BJ (cell line): ENCODE results near the gene EHD1. TPM values are rescaled to one million over a fixed set of nuclear protein-coding genes. Genes with fewer than 3 reads are reported as not detected.
A peak's percentile ranks its signal among the peaks of the same experiment; 100 is the strongest.

Experiments
- CTCF ChIA-PET: fragments of 350-600 bp; formaldehyde crosslinking; extraction: SDS; loops from one replicate; lab custom pipeline; 2021; ENCODE audit warnings: antibody characterized with exemption, inconsistent platforms; lab: Yijun Ruan, JAX
- POLR2A ChIA-PET: fragments of 300-600 bp; sonication (Branson Sonifier 250); formaldehyde crosslinking; extraction: SDS; loops from one replicate; lab custom pipeline; 2021; ENCODE audit warnings: antibody characterized with exemption; lab: Charles Lee
- DNase-seq: peaks from one replicate; pipeline ENCODE4 v3.0.0-alpha.2; 2011; ENCODE audit warnings: low read depth
- H3K27me3 ChIP-seq: 2 replicates; pipeline ENCODE4 v1.6.0; 2011; ENCODE audit warnings: low read length; ENCODE audit not compliant: control insufficient read depth, insufficient read depth
- H3K36me3 ChIP-seq: 2 replicates; pipeline ENCODE4 v1.5.1; 2011; ENCODE audit warnings: low read length; ENCODE audit not compliant: control insufficient read depth, insufficient read depth
- H3K4me3 ChIP-seq: 2 replicates; pipeline ENCODE4 v1.5.1; 2011; ENCODE audit warnings: low read depth, mild to moderate bottlenecking, control low read depth, low read length
- CTCF ChIP-seq: IDR thresholded peaks from 2 replicates; pipeline ENCODE4 v1.5.1; 2011; ENCODE audit warnings: low read depth, mild to moderate bottlenecking, control low read depth, inconsistent platforms, low read length, moderate library complexity; ENCODE audit not compliant: insufficient read depth
- polyA plus RNA-seq: library from polyadenylated mRNA; depleted of rRNA; stranded (reverse); fragments of >200 nt; gene quantifications from 2 replicates; pipeline ENCODE4 v1.2.3, GENCODE V29; 2011

The EHD1 gene
- polyA plus RNA-seq, 1 experiment = 191 TPM

- CTCF ChIA-PET = interaction anchor here (0.7 to 29.7 kb wide), 11 partner anchors 9 to 126 kb away, joined by 3 to 797 read pairs (median 5); partner anchors contain the start of genes ARL2, ATG2A, BATF2 and CDC42BPG
- DNase-seq = no peak
- H3K36me3 ChIP-seq = no peaks in the 10 kb centered on the region
- POLR2A ChIA-PET = no interaction called here
- H3K27me3 ChIP-seq = no peaks in the 10 kb centered on the region
- peak; percentile 95 for TF ChIP-seq CTCF
- no peak overlapping the region for H3K4me3 ChIP-seq
Observed at GRCh38 chr11:64887757-64888405, 9.5 kb upstream of the EHD1 start.

- ChIA-PET POLR2A (no interaction called here), CTCF (interaction anchor here (0.7 to 29.7 kb wide), 9 partner anchors 9 to 126 kb away, joined by 3 to 797 read pairs (median 7); partner anchors contain the start of genes ARL2, BATF2, CDC42BPG and EHD1)
- Histone ChIP-seq H3K4me3 (no peak overlapping the region), H3K27me3 (no peaks in the 10 kb centered on the region), H3K36me3 (no peaks in the 10 kb centered on the region)
- no peak for DNase-seq
- no peak for TF ChIP-seq CTCF
Observed at GRCh38 chr11:64887234-64887756, 8.9 kb upstream of the EHD1 start.

GRCh38 chr11:64885367-64886286, 7.2 kb upstream of the EHD1 start:
- Histone ChIP-seq H3K27me3 (no peaks in the 10 kb centered on the region), H3K36me3 (no peaks in the 10 kb centered on the region), H3K4me3 (no peak overlapping the region)
- ChIA-PET POLR2A (no interaction called here), CTCF (interaction anchor here (0.8 to 29.7 kb wide), 7 partner anchors 8 to 467 kb away, joined by 3 to 797 read pairs (median 4); partner anchors contain the start of genes ARL2, CDC42BPG and ZNHIT2)
- TF ChIP-seq CTCF = no peak
- no peak for DNase-seq

GRCh38 chr11:64884019-64884418, 5.6 kb upstream of the EHD1 start:
- Histone ChIP-seq H3K27me3 (no peaks in the 10 kb centered on the region), H3K36me3 (no peaks in the 10 kb centered on the region), H3K4me3 (no peak overlapping the region)
- TF ChIP-seq CTCF = no peak
- POLR2A ChIA-PET = no interaction called here
- CTCF ChIA-PET = interaction anchor here (1.6 to 29.7 kb wide), 3 partner anchors 10 to 233 kb away, joined by 3 to 797 read pairs (median 32); partner anchors contain the start of genes CDC42BPG and ZNHIT2
- no peak for DNase-seq

GRCh38 chr11:64883575-64883974, 5.2 kb upstream of the EHD1 start:
- H3K36me3 ChIP-seq = no peaks in the 10 kb centered on the region
- no peak for DNase-seq
- POLR2A ChIA-PET = no interaction called here
- CTCF ChIA-PET = interaction anchor here (6.2 to 29.7 kb wide), 2 partner anchors 10 to 27 kb away, joined by 32 to 797 read pairs; partner anchors contain the start of gene CDC42BPG
- no peak overlapping the region for H3K4me3 ChIP-seq
- no peaks in the 10 kb centered on the region for H3K27me3 ChIP-seq
- no peak for TF ChIP-seq CTCF
